Suppressor macrophage (primary cell): Measurements from ENCODE around the gene PNO1.

Experiments
- DNase-seq, 4 experiments: peaks; one replicate each; pipeline ENCODE4 v3.0.0-alpha.2; 2020 to 2022

Gene PNO1

DNA sequence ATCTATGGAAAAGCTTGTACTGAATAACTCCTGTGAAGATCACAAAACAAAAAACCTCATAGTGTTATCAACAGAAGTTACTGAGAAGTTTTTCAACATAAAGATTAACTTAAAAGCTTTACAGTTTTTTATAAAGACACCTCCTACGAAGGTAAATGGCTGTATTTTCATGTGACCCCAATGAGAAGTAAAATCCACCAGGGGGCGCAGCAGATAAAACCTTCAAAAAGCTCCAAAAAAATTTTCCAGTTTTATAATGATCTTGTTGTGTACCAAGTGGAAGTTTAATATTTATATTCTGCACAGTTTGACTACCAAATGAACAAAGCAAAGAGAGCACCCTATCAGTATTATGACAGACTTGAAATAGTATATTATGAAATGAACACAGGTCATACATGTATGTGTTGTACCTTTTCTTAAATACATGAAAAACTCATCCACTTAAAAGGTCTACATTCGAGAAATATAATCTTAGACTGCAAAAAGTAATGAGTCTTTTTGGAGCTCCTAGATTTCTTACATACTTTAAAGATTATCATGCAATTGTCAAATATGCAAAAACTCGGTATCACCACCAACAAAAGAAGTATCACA, 38.5 kb downstream of the PNO1 start:
- DNase-seq, result peak; percentile 28 to 63 (median 42)

DNA sequence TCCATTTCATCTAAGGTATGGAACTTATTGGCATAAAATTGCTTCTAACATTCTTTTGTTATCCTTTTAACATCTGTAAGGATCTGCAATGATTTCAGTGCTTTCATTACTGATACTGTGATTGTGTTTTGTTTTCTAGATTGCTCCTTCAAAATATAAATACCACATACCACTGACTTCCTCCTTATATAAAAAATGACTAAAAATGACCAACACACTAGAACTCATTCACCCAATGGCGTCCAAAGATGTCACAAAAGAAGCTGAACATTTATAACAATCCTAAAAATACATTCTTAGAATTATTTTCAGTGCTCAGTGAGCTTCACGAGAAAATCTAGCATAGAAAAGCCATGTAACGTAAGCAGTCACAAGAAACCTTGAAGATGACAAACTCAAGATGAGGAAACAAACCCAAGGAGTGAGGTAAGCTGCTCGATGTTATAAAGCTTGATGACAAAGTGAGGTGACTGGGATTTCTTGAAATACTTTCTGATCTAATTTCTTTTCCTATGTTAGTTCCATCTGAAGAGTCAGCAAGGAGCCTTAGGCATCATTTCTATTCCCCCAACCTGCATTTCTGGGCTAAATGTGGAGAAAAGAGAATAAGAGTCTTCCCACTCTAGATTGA, 42.6 kb downstream of the PNO1 start:
- DNase-seq, result peak; percentile 46 to 84 (median 63)

DNA sequence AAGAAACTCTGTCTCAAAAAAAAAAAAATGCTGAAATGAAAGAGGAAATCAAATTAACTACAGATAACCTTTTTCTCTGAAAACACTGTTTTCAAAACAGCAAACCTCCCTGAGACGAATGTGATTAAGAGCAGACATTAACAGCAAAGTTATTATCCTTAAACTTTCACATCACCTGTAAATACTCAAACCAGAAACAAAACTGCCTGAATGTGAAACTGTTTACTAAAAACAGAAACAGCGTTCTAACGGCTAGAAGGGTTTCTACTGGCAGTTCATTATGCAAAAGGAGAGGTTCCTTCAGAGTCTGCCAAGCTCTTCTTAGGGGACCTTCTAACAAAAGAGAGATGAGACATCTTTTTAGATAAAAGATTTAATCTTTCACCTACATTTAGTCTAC, 45.9 kb downstream of the PNO1 start:
- no peak for DNase-seq

DNA sequence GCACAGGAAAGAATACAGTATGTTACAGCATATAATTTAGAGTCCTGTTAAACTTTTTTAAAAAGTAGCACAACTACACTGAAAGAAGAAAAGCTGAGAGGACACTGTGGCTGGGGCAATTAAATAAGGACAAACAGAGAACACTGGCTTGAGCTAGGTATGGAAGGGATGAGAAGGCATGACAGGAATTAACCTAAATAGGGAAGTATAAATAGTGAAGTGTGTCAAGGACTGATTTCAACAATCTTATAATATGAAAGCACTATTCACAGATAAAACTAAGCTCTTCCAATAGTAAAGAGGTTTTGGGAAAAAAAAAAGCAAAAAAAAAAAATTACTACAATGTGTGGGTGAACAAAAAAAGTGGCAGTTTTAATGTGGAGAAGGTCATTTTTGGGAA, 49.1 kb downstream of the PNO1 start:
- DNase-seq, result peak in 2 of 4 experiments; percentile 44 to 49

DNA sequence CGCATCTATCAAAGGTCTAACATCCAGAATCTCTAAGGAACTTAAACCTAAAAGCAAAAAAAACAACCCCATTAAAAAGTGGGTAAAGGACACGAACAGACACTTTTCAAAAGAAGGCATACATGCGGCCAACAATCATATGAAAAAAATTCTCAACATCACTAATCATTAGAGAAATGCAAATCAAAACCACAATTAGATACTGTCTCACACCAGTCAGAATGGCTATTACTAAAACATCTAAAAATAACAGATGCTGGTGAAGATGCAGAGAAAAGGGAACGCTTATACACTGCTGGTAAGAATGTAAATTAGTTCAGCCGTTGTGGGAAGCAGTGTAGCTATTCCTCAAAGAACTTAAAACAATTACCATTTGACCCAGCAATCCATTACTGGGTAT, 56.7 kb downstream of the PNO1 start:
- DNase-seq, result no peak

DNA sequence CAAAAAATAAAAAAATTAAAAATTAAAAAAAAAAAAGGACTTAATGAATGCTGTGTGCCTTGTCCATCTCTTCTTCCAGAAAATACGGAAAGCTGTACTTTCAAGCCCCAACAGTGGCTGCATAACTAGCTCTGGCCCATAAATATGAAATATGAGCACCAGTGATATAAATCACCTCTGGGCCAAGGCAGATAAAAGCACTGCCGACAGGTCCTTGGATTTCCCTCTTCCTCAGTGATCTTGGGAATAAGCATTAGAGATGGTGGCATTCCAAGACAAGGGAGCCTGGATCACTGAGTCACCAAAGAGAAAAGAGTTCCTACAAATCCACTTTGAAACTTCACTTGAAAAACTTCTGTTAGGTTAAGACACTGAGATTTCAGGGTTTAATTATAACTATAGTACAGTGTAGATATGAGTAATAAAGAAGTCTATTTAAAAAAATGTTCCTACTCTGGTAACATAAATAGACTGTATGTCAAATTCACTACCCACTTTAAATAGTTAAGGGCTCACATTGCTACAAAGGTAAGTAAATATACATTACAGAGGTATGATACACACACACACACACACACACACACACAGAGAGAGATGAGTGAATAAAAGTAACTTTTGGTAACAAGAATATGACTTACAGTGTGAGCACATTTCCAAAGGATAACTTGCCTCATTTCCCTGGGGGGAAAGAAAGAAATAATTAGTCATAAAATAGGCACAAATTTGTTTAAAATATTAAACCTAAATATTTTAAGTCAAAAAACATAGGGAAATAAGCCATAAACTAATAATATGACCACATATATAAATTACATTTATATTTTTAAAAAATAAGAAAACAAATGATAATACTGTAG, 59.0 kb downstream of the PNO1 start:
- DNase-seq, result no peak

DNA sequence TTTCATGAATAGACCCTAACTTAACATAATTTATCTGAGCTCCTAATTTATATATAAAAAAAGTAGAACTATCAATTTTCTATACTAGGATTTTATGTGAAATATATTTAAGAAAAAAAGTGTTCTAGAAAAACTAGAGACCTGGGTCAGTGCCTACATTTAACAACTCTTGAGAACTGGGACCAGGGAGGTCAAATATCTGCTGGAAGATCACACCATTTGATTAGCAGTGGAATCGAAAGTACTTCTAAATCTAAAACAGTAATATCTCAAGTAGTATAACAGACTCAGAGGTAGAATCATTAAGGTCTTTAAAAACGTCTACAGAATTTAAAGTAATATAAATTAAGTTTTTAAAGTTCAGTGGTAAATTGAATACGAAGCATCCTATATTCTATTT, 60.0 kb downstream of the PNO1 start:
- no peak for DNase-seq

DNA sequence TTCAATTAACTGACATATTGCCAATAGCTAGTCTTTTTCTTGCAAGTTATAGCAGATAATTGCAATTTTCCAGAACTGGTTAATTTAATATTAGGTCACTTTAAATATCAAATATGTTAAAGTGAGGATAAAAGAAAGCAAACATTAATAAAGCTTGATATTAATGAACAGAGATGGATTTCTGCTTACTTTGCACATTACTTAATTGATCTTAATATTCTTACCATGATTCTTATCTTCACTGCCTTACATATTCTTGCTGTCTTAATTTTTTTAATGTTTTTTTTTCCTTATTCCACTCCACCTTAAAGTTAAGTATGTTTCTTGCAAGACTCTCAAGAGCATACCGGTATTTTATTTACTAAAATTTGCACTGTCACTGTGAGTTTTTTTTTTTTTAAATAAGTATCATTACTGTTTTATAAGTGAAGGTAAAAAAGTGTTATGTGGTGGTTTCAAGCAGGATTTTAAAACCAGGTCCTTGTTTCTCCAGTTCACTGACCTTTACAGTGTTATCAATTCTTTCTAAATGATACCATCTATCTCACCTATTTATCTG, 60.7 kb downstream of the PNO1 start:
- no peak for DNase-seq

DNA sequence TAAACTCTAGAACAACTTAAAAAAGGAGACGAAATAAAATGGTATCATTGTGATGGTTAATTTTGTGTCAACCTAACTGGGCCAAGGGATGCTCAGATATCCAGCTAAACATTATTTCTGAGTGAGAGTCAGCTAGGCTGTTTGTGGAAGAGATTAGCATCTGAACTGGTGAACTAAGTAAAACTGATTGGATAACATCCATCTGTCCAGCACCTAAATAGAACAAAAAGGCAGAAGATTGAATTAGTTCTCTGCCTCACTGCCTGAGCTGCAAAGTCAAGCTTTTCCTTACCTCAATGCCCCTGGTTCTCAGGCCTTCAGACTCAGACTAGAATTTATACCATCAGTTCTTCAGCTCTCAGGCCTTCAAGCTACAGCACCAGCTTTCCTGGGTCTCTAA, 64.6 kb downstream of the PNO1 start:
- no peak for DNase-seq

DNA sequence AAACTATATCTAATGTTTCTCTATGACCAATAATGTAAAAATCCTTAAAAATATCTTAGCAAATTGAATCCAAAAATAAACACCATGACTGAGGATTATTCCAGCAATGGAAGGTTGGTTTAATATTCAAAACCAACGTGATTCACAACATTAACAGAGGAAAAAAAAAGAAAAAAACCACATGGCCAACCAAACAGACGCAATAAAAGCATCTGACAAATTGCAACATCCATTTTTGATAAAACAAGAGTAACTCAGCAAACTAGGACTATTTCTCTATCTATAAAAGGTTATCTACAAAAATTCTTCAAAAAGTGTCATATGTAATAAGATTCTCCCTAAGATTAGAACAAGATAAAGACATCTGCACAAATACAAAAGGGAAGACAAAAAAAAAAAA, 65.7 kb downstream of the PNO1 start:
- peak in 2 of 4 experiments; percentile 26 to 46 for DNase-seq

DNA sequence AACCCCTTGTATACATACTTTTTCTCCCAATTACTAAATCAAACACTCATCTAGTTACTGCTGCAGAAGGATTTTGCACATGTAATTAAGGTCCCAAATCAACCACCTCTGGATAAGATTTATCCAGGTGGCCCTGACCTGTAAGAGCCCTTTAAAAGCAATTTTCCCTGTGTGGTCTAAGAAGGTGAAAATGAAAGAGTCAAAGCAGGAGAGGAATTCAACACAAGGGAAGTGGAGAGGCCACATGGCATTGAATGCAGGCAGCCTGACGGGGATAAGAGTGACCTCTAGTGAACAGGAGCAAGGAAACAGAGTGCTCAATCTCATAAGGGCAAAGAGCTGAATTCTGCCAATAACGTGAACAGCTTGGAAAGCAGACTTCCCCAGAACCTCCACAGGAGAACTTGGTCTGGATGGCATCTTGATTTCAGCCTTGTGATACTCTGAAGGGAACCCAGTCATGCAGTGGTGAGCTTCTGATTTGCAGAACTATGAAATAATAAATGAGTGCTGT, 67.5 kb downstream of the PNO1 start:
- DNase-seq, result peak; percentile 74 to 83 (median 78)
